Activated naive CD8-positive, alpha-beta T cell treated with anti-CD3 and anti-CD28 coated beads, Interleukin-2, amount 10 ng/mL, durations not matched to agents 7 days and 5 days (primary cell): ENCODE data around the gene TTC16. TPM values are rescaled to one million over a fixed set of nuclear protein-coding genes. Genes with fewer than 3 reads are reported as not detected.

Experiments used
- ATAC-seq: fragments of 150-1000 bp; cut with Tn5 transposase; one replicate; pipeline ENCODE4 v1.10.0; 2021; ENCODE audit warnings: low read depth, moderate library complexity
- POLR2A ChIA-PET: fragments of 350-600 bp; sonication (Branson Sonifier 250); formaldehyde crosslinking; loops from one replicate; lab custom pipeline; 2021; ENCODE audit warnings: antibody characterized with exemption; lab: Charles Lee
- DNase-seq: peaks from one replicate; pipeline ENCODE4 v3.0.0; 2021
- H3K27ac Mint-ChIP-seq: one replicate; pipeline ENCODE4 v1.8.0; 2022; ENCODE audit warnings: mild to moderate bottlenecking, mixed read lengths
- H3K27me3 Mint-ChIP-seq: one replicate; pipeline ENCODE4 v1.8.0; 2022; ENCODE audit warnings: mild to moderate bottlenecking, moderate library complexity, mixed read lengths
- H3K36me3 Mint-ChIP-seq: one replicate; pipeline ENCODE4 v1.8.0; 2021; ENCODE audit warnings: mild to moderate bottlenecking, mixed read lengths
- H3K4me1 Mint-ChIP-seq: one replicate; pipeline ENCODE4 v1.8.0; 2021; ENCODE audit warnings: mixed read lengths
- H3K4me3 Mint-ChIP-seq: one replicate; pipeline ENCODE4 v1.8.0; 2022; ENCODE audit warnings: mild to moderate bottlenecking, moderate library complexity, mixed read lengths
- H3K9me3 Mint-ChIP-seq: one replicate; pipeline ENCODE4 v1.8.0; 2021; ENCODE audit warnings: mixed read lengths
- total RNA-seq, 2 experiments: library from RNA; stranded (reverse); gene quantifications; one replicate each; pipeline ENCODE4 v1.2.3, GENCODE V29; 2021

TTC16 gene
- total RNA-seq, 2 experiments from 2014 or later, result 4.4 to 5.3 TPM

DNA sequence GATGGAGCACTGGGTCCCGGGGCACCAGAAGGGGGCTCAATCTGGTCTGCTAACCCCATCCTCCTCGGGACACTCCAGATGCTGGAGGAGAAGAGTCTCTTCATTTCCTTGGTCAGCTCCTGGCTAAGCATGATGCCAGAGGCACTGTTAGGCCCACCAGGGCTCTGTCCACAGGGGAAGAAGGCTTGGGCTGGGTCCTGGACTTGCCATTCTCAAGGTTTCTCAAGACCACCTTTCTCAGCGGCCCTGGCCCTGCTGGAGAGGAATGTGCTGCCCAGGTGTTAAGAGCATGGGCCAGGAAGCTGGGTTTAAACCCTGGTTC, 54.7 kb downstream of the TTC16 start:
- Mint-ChIP-seq H3K27me3 (no peaks in the 10 kb centered on the region), H3K27ac (peak overlapping the region; percentile 88), H3K9me3 (no peaks in the 10 kb centered on the region), H3K36me3 (peaks cover 46% of the 10 kb centered on the region), H3K4me1 (peaks cover 63% of the 10 kb centered on the region), H3K4me3 (peak overlapping the region; percentile 89)
- no peak for DNase-seq
- POLR2A ChIA-PET, result interaction anchor here (0.6 to 4.3 kb wide), 15 partner anchors 8 to 319 kb away, joined by 3 to 57 read pairs (median 6); partner anchors contain the start of genes CDK9, LRSAM1, RPL12 and SH2D3C
- ATAC-seq, result no peak

DNA sequence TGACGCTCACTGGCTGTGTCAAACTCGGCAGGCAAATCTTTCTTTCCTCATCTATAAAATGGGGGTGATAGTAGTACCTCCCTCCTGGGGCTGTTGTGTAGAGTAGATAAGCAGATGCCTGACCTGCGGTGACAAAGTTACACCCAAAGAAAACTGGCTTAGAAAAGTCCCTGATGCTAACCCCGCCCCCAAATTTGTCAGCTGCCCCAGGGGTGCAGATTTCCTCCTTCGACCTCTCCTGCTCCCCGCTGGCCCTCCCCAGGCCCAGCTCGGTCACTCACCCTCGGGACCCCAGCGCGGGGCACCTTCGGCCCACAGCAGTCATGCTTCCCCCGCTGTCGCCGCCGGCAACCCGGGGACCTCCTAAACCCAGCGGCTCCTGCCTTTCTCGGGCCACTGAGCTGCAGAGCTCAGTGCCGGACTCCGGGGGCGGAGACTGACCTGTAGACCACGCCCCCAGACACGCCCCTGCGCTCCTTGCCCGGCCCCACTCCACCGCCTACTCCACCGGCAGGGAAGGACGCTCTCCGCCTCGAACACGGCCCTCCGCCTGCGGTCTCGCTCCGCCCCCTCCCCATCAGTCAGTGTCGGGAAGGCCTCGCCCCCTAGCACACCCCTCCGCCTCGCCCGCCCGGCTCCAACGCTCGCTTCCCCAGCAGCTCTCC, 55.2 kb downstream of the TTC16 start:
- H3K4me1 Mint-ChIP-seq, result peaks cover 62% of the 10 kb centered on the region
- no peaks in the 10 kb centered on the region for H3K27me3 Mint-ChIP-seq
- peak overlapping the region; percentile 88 for H3K27ac Mint-ChIP-seq
- H3K36me3 Mint-ChIP-seq, result peaks cover 43% of the 10 kb centered on the region
- no peaks in the 10 kb centered on the region for H3K9me3 Mint-ChIP-seq
- peak; percentile 98 for DNase-seq
- peak; percentile 91 for ATAC-seq
- peak overlapping the region; percentile 89 for H3K4me3 Mint-ChIP-seq
- POLR2A ChIA-PET, result interaction anchor here (0.6 to 4.3 kb wide), 14 partner anchors 8 to 320 kb away, joined by 3 to 57 read pairs (median 5); partner anchors contain the start of genes CDK9, LRSAM1, RPL12 and SH2D3C

DNA sequence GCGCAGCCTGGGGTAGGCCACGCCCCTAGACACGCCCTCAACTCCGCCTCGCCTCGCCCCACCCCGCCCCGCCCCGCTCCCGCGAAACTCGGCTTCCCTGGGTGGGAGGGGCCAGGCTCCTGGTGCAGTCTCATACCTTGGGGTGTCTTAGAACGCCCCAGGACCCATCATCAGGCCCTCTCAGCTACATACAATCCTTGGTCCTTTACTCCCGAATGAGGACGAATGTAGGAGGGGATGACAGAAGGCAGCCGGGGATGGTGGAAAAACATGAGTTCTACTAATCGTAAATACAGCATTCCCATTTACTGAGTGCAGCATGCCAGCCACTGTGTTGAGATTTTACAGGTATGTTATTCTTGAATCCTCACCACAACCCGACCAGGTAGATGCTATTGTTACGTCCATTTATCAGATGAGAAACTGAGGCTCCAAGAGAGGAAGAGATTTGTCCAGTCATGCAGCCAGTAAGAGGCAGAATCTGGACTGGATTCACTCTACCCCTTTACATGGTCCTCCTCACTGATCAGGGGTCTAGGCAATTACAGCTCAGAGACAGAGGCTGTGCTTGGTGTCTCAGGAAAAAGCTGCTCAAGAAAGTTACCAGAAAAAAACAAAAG, 55.8 kb downstream of the TTC16 start:
- DNase-seq, result no peak
- POLR2A ChIA-PET, result interaction anchor here (0.7 to 4.3 kb wide), 16 partner anchors 7 to 320 kb away, joined by 3 to 57 read pairs (median 5); partner anchors contain the start of genes CDK9, LRSAM1, RPL12 and SH2D3C
- Mint-ChIP-seq H3K27me3 (no peaks in the 10 kb centered on the region), H3K9me3 (no peaks in the 10 kb centered on the region), H3K27ac (peak overlapping the region; percentile 88), H3K4me1 (peaks cover 61% of the 10 kb centered on the region), H3K4me3 (peak overlapping the region; percentile 89), H3K36me3 (peaks cover 41% of the 10 kb centered on the region)
- no peak for ATAC-seq

DNA sequence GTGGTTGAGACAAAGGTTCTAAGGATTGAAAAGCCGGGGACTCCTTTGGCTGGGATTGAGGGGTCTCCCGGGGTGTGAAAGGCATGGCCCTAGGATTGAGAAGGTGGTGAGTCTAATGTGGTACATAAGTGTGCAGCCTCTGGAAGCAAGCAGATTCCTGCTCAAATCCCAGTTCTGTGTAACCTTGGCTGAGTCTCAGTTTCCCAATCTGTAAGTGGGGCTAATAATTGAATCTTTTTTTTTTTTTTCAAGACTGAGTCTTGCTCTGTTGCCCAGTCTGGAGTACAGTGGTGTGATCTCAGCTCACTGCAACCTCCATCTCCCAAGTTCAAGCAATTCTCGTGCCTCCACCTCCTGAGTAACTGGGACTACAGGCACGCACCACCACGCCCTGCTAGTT, 56.7 kb downstream of the TTC16 start:
- Mint-ChIP-seq H3K4me3 (no peak overlapping the region), H3K27ac (peak overlapping the region; percentile 25), H3K27me3 (no peaks in the 10 kb centered on the region), H3K9me3 (no peaks in the 10 kb centered on the region), H3K36me3 (peaks cover 36% of the 10 kb centered on the region), H3K4me1 (peaks cover 54% of the 10 kb centered on the region)
- POLR2A ChIA-PET, result interaction anchor here (0.7 to 4.3 kb wide), 2 partner anchors 12 to 75 kb away, joined by 5 to 57 read pairs; partner anchors contain the start of gene CDK9
- ATAC-seq, result no peak
- DNase-seq, result no peak

DNA sequence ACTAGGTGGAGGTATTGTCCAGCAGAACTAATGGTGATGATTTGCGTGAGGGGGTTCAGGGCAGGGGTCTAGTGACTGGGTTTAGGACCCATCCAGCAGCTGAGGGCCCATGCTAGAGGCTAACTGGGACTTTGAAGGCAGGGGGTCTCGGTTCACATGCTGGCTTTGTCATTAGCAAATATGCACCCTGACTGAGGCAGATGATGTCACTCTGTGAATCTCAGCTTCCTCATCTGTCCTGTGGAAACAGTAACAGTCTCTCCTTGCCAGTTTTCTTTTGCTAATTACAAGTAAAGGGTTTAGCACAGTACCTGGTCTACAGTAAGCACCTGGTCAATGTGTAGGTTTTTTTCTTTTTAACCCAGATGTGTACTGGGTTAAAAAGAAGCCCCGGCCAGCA, 57.4 kb downstream of the TTC16 start:
- Mint-ChIP-seq H3K9me3 (no peaks in the 10 kb centered on the region), H3K4me3 (no peak overlapping the region), H3K4me1 (peaks cover 51% of the 10 kb centered on the region), H3K36me3 (peaks cover 36% of the 10 kb centered on the region), H3K27ac (no peak overlapping the region), H3K27me3 (no peaks in the 10 kb centered on the region)
- POLR2A ChIA-PET, result no interaction called here
- DNase-seq, result no peak
- ATAC-seq, result no peak

DNA sequence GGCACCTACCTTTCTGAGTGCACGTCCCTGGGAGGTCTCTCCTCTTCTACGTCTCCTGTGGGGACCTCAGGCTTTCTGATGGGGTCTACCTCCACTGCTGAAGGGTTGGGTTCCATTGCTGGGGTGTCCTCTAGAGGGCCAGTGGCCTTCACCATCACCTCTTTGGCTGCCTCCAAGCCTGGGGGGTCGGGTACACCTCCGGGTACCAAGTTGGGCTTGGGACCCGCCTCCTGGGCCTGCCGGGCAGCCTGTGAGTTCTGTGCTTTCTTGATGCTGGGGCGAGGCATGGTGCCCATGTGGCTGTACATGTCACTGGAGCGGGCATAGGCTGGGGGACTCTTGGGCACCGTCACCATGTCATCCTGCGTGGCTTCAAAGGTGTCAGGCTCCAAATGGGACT, 58.1 kb downstream of the TTC16 start:
- H3K36me3 Mint-ChIP-seq, result peaks cover 32% of the 10 kb centered on the region
- peak overlapping the region; percentile 35 for H3K4me3 Mint-ChIP-seq
- no peaks in the 10 kb centered on the region for H3K27me3 Mint-ChIP-seq
- H3K9me3 Mint-ChIP-seq, result no peaks in the 10 kb centered on the region
- DNase-seq, result no peak
- POLR2A ChIA-PET, result no interaction called here
- H3K4me1 Mint-ChIP-seq, result peaks cover 44% of the 10 kb centered on the region
- peak overlapping the region; percentile 40 for H3K27ac Mint-ChIP-seq
- ATAC-seq, result no peak

DNA sequence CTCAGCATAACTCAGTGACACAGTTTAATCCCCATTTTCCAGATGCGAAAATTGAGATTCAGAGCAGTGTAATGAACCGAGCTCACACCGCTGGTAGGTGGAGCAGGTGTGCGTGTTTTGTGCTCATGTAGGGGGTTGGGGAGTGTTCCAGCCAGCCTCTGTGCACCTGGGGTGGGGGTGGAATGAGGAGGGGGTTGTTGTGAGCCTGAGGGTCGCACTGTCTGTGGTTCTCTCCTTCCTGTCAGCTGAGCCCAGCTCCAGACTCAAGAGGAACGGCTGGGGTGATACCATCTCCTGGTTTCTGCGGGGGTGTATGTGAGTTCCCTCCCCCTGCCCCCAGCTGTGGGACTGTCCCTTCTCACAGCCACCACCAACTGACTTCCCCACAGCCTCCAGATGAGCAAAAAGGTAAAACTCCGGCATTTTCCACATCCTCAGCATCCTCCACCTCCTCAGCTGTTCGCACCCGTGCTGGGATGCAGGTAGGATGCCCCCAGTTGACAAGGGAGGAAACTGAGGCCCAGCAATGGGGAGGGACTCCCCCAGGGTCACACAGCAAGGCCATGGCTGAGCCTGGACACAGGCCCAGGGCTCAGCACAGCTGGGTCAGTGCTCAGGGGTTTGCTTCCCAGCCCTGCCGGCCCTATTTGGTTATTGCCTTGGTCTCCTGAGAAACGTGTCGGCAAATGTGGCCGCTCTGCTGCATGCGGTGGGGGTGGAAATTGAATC, 60.5 kb downstream of the TTC16 start:
- Mint-ChIP-seq H3K27ac (peak overlapping the region; percentile 99), H3K4me1 (peaks cover 39% of the 10 kb centered on the region), H3K27me3 (no peaks in the 10 kb centered on the region), H3K4me3 (peak overlapping the region; percentile 100), H3K9me3 (no peaks in the 10 kb centered on the region), H3K36me3 (peaks cover 24% of the 10 kb centered on the region)
- peak; percentile 77 for DNase-seq
- peak; percentile 49 for ATAC-seq
- POLR2A ChIA-PET, result interaction anchor here (0.6 to 2.1 kb wide), 10 partner anchors 9 to 129 kb away, joined by 3 to 20 read pairs (median 4); partner anchors contain the start of genes CDK9, FPGS, PTRH1 and TTC16

DNA sequence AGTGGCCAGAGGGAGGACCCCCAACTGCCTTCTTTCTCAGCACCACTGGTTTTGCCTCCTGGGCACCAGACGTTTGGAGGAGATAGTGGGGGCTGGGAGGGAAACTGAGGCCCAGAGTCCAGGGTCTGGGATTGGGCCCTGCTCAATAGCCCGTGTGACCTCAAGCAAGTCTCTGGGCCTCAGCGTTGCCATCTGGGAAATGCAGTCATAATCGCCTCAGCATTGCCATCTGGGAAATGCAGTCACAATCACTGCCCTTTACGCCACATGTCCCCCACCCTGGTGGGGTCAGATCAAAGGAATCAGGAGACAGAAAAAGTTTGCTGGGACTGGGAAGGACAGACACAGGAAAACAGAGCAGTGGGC, 61.0 kb downstream of the TTC16 start:
- ATAC-seq (no peak), DNase-seq (no peak)
- Mint-ChIP-seq H3K27me3 (no peaks in the 10 kb centered on the region), H3K4me3 (peak overlapping the region; percentile 100), H3K4me1 (peaks cover 39% of the 10 kb centered on the region), H3K9me3 (no peaks in the 10 kb centered on the region), H3K27ac (peak overlapping the region; percentile 99), H3K36me3 (peaks cover 23% of the 10 kb centered on the region)
- POLR2A ChIA-PET, result interaction anchor here (0.7 to 2.1 kb wide), 7 partner anchors 8 to 86 kb away, joined by 3 to 20 read pairs (median 4); partner anchors contain the start of genes CDK9, FPGS, PTRH1 and TTC16

DNA sequence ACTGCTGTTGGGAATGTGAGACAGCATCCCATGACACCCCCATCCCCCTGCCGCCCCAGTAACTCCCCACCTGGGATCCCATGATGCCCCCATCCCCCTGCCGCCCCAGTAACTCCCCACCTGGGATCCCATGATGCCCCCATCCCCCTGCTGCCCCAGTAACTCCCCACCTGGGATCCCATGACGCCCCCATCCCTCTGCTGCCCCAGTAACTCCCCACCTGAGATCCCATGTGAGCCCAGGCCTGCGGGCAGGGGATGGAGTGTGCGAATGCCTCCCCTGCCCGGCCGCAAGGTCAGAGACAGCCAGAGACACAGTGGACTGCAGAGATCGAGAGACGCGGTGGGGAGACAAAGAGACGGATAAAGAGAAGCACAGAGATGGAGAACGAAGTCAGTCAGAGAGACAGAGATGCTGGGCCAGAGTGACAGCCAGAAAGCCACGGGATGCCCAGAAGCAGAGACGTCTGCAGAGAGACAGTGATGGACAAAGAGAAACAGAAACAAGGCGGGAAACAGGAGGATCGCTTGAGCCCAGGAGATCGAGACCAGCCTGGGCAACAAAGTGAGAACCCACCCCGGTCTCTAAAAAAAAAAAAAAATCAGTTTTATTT, 61.6 kb downstream of the TTC16 start:
- Mint-ChIP-seq H3K4me1 (peaks cover 38% of the 10 kb centered on the region), H3K27ac (peak overlapping the region; percentile 99), H3K27me3 (no peaks in the 10 kb centered on the region), H3K4me3 (peak overlapping the region; percentile 100), H3K36me3 (peaks cover 23% of the 10 kb centered on the region), H3K9me3 (no peaks in the 10 kb centered on the region)
- no peak for ATAC-seq
- no peak for DNase-seq
- POLR2A ChIA-PET, result interaction anchor here (0.8 to 2.5 kb wide), 7 partner anchors 7 to 139 kb away, joined by 3 to 27 read pairs (median 6); partner anchors contain the start of genes FPGS and ST6GALNAC4

DNA sequence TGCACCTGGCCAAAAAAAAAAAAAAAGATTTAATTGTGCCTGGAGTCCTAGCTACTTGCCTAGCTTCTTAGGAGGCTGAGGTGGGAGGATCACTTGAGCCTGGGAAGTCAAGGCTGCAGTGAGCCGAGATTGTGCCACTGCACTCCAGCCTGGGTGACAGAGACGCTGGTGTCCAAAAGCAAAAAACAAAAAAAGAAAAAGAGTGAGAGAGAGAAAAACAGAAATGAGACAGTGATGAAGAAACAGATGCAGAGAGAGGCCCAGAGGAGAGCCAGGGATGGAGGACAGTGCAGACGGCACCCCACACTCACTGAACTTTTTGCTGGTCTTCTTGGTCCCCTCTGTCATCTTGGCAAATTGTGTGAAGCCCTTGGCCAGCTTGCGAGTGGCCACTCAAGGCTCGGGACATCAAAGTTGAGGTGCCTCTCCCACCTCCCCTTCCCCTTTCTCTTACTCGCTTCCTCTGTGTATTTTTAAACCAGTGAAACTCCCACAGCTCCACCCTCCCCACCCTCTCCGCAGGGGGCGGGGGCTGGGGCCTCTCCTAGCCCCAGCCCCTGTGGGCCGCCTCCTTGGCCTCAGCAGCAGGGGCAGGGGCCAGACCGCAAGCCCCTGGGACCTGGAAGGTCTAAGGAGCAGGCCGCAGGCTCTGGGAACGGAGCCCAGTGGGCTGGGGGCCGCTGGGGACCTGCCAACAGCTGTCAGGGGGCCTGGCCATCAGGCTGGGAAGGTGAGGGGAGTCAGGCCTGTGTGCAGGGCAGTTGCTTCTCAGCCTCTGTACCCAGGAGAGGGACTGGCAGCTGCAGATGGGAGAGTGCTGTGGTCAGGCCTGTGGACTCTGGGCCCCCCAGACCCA, 62.6 kb downstream of the TTC16 start, which contains the start of gene SH2D3C:
Gene SH2D3C (minus strand): TSS at position 387 of the 856 bp plus-strand sequence. CDS start 39 bp downstream, at position 348.
- ATAC-seq (peak; percentile 28), DNase-seq (peak; percentile 73)
- H3K27ac Mint-ChIP-seq, result peak within 1 kb of the TSS; percentile 99
- H3K9me3 Mint-ChIP-seq, result no peaks in the 10 kb centered on the region
- peaks cover 45% of the 10 kb centered on the region for H3K4me1 Mint-ChIP-seq
- POLR2A ChIA-PET, result interaction anchor here (0.6 to 2.5 kb wide), 14 partner anchors 8 to 316 kb away, joined by 3 to 27 read pairs (median 5); partner anchors contain the start of genes FPGS, ST6GALNAC4 and TOR2A
- H3K27me3 Mint-ChIP-seq, result no peaks in the 10 kb centered on the region
- H3K4me3 Mint-ChIP-seq, result peak within 1 kb of the TSS; percentile 100
- peaks cover 23% of the 10 kb centered on the region for H3K36me3 Mint-ChIP-seq

DNA sequence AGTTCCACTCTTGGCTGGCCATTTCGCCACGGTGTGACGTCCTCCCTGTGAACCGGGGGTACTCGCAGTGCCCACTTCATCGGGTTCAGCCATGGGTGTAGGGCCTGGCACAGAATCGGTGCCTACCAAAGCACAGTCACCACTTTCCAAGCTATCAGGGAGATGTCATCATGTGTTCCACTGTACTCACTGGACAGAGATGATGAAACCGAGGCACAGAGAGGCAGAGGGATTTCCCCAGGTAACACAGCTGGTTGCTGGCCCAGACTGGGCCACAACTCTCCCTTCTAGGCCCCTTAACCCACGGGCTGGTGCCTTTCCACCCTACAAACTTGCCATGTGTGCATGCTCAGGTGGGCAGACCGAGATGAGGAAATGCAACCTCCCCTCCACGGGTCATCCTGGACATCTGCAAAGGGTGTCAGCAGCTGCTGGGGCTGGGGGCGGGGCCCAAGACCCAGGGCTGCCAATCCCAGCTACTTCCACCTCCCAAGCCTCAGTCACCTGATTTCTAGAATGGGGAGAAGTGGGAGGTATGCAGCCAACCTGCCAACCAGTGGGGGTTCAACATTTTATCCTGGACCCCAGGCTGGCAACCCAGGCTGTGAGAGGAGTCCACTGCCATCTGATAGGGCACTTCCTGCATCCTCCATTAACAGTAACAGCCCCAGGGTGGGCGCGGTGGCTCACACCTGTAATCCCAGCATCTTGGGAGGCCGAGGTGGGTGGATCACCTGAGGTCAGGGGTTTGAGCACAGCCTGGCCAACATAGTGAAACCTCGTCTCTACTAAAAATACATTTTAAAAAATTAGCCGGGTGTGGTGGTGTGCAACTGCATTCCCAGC, 63.5 kb downstream of the TTC16 start:
- peak; percentile 46 for ATAC-seq
- POLR2A ChIA-PET, result interaction anchor here (0.6 to 2.5 kb wide), 15 partner anchors 9 to 315 kb away, joined by 3 to 27 read pairs (median 5); partner anchors contain the start of genes FPGS, ST6GALNAC4 and TOR2A
- H3K27me3 Mint-ChIP-seq, result no peaks in the 10 kb centered on the region
- no peaks in the 10 kb centered on the region for H3K9me3 Mint-ChIP-seq
- H3K36me3 Mint-ChIP-seq, result peaks cover 17% of the 10 kb centered on the region
- DNase-seq, result peak; percentile 66
- peak overlapping the region; percentile 99 for H3K27ac Mint-ChIP-seq
- H3K4me1 Mint-ChIP-seq, result peaks cover 49% of the 10 kb centered on the region
- H3K4me3 Mint-ChIP-seq, result peak overlapping the region; percentile 100
